Limb (tissue), 2 donors: ENCODE data around the gene ZNF365.
"Not testable (repeated sequence)": the region's sequence is repeated elsewhere in the genome, so short reads cannot be mapped to it uniquely, and the experiment has no call there.

Source experiments
- DNase-seq, 2 donors: peaks; one replicate each; pipeline ENCODE4 v3.0.0-alpha.2; 2016; ENCODE audit errors: extremely low spot score in 2 of 2

ZNF365 gene

DNA sequence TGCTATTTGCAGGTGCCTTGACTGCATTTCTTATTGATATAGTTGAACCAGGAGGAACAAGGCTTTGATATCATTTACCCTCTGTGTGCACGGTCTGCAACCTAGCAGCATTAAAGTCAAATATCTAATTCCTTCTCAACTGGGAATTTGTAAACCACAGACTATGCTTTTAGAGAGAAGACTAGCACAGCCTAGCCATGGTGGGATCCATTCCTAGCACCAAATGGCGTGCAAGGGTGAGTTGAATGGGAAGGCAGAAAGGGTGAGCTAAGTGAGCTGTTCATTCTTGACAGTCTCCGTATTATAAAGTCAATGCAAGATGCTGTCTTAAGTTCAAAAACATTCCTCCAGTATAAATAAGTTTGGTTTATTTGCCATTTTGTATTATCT lies 2.9 kb downstream of the ZNF365 start:
- no peak for DNase-seq

DNA sequence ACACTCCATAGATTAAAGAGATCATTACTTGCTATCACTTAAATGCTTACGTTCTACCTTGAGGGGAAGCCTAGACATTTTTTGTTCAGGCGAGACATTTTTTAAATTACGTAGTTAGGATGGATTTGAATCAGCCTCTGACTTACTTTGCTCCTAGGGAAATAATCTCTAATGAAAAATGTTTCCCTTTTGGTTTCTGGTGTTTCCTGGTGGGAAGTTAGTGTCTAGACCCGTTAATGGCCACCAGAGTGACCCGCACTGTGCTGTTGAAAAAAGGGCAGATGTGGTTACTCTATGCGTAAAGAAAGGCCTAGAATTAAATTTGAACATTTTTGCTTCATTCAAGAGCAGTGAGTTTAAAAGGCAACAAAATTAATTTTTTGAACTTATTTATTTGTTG lies 3.8 kb downstream of the ZNF365 start:
- no peak for DNase-seq

DNA sequence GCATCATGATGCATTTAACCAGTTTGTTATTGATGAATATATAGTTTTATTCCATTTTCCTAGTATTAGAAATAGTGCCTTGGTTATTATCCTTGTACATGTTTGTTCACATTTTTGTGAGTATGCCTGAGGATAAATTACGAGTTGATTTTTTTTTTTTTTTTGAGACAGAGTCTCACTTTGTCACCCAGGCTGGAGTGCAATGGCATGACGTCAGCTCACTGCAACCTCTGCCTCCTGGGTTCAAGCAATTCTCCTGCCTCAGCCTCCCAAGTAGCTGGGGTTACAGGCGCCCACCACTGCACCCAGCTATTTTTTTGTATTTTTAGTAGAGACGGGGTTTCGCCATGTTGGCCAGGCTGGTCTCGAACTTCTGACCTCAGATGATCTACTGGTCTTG lies 4.7 kb downstream of the ZNF365 start:
- not testable (repeated sequence) for DNase-seq

DNA sequence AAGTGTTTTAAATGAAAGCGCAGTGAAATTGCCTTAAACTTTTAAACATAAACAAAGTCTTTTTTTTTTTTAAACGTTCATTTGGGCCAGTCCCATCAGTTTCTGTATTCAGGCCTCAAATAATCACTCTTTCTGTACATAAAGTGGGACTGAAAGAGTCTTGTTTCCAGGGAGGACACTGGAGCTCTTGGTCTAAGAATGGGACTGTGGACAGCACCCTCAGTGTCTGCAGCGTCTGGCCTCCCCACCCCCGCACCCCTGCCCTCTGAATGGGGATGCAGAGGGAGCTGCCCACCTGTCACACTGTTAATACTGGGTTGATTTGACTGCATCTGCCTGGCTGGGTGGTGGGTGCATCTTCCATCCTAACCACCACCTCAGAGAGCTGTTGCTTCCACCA lies 5.2 kb downstream of the ZNF365 start:
- DNase-seq: no peak

DNA sequence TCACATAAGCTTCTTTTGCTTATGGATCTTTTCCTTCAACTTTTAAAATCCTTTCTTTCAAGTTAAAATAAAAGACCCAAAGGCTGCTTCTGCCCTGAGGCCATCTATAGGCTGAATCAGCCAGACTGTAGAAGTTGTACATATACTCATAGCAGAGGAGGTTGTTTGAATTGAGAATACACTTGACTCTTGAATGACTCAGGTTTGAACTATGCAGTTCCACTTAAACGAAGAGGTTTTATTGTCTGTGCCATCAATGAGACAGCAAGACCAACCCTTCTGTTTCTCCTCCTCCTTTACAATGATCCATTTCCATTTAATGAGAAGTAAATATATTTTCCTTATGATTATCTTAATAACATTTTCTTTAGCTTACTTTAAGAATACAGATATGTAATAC lies 5.8 kb downstream of the ZNF365 start:
- DNase-seq: no peak

DNA sequence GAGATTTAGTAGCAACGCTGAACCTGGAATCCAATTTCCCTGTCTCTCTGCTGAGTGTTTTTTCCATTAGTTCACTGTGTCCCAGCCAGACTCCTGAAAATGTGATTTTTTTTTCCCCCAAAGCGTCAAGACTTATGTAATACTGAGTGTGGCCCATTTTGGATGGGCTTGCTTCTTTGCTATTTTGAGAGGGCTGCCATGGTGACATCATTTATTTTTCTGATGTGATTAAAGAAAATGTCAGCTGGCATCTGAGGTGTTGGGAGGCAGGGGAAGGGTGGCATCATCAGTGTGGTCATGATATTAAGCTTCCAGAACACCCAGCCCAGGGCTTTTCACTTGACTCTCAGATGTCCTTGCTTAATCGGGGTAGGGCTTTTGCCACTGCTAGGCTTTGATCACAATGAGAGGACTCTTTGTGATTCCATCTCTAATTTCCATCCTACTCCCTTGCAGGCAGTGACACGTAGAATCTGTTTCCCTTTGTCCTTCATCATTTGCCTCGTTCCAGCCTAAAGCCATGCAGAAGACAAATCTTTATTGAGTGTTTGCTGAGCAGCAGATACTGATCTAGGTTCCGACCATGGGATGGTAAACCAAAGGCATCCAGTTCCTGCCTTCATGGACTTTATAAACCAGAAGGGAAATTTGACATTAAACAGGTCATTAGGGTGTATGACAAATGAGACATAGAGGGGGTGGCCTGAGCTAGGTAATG lies 7.4 kb downstream of the ZNF365 start:
- no peak for DNase-seq

DNA sequence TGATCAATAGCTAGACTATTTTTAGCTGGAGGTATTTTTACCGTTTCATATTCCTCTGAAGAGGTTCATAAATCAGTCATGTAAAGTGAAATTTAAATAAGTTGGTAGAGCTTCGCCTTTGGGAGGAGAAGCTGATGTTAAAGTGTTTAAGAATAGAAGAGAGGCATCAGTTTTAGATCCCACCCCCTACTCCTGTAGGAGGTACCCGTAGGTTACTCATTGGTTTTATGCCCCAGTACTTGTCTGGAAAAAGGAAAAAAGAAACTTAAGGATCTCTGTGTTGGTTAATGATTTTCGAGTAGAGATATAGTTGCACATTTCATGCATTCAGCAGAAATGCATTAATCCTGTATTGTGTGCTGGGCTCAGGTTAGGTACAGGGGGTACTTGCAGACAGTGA lies 8.7 kb downstream of the ZNF365 start:
- DNase-seq: no peak

DNA sequence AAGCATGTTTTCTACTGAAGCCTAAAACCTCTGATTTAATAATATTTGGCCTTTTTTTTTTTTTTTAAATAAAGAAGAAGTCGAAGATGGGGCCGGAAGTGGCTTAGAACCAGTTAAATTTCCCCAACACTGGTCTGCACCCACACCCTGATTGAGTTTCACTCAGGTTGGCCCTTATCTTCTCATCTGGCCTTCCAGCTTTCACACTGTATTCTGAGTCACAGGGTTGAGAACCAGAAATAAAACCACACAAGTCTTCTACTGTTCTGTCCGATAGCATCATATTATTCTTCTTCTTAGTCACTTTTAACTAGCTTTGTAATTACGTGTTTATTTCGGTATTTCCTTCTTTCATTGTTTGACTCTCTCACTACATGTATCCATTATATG lies 9.9 kb downstream of the ZNF365 start:
- no peak for DNase-seq

DNA sequence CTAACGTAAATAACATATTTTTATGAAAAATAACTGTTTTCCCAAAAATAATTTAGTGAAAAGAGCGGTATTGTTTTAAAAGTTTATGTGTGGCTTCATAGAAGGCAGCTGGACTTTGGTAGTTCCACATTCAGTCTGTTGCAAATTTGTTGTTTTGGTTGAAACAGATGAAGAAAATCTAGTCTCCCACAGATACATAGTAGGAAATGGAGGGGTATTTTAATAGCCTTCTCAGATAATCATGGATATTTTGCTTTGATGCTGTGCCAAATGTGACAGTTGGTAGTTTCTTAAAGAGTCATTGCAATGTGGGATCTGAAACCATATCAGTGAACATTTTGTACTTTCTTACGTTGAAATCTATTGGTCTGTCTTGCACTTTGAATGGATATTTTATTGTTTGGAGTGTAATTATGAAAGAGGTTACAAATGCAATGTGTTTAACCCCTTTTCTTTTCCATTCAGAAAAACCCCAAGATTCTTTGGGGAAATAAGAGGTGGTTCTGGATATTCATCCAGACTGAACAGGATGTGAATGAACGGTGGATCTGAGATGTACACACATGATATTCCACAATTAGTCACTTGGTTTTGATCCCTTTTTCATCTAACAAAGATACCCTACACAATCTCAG lies 10.4 kb downstream of the ZNF365 start:
- DNase-seq: no peak

DNA sequence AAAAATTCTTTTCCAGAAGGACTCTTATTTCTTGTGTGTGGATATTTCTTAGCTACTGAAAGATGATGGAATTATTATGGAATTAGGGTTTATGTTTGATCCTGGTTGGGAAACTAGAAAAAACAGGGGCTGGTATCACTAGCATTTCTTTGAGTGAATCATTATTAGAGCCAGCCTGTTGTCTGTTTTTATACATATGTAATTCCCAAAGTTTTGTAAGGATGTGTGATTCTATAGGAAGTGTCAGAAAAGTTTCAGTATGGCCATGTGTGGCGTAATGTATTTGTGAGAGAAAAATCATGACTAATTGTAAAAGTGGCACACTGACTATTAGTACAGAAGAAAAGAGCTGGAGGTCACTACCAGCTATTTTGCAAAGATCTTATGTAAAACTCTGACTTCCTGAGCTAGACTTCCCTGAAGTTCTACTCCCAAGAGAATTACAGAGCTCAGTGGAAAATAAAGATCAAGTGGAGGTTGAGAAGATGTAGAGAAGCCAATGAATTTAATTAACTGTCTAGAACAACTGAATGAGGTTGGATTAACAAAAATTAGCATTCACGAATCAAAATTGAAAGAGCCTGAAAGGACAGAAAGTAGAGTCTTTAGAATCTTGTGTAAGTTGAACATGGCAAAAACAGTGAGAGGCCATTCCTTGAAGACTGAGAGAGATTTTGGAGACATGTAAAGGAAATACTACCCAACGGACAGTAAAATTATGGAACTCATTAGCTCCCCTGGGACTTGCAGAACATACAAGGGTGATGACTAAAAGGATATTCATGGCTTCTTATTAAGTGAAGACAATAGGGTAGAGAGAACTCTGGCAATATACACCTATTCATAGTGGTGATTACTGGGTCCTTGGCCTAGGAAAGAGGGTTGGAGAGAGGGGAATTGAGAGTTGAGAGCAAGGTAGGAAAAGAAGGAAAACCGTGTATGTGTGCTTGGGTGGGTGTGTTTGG lies 12.5 kb downstream of the ZNF365 start:
- no peak for DNase-seq

DNA sequence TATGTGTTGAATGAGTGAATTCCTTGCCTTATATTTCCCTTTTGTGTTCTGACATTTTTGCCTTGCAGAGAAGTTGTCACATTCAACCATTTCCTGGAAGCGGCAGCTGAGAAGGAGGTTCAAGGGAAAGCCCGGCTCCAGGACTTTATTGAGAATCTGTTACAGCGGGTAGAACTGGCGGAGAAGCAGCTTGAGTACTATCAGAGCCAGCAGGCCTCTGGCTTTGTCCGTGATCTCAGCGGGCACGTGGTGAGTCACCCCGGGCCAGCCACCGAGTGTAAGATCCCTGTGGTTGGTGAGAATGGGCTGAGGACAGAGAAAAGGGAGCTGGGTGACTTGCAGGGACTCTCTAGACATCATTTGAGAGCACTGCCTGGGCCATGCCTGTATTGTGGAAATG lies 14.2 kb downstream of the ZNF365 start:
- no peak for DNase-seq

DNA sequence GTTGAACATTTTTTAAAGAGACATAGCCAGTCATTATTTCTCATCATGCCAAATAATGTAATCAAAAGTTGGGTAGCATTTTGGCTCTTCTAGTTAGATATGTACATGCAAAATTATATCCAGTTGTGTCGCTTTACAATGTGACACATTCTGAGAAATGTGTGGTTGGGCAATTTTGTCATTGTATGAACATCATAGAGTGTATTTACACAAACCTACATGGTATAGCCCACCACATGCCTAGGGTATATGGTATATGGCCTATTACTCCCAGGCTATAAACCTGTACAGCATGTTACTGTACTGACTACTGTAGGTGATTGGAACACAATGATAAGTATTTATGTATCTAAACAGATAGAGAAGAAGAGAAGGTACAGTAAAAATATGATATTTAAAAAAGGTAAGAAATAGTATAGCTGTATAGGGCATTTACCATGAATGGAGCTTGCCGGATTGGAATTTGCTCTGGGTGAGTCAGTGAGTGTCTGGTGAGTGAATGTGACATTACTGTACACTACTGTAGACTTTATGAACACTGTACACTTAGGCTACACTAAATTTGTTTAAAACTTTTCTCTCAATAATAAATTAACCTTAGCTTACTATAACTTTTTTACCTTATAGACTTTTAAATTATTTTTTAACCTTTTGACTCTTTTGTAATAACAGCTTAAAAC lies 16.5 kb downstream of the ZNF365 start:
- no peak for DNase-seq

DNA sequence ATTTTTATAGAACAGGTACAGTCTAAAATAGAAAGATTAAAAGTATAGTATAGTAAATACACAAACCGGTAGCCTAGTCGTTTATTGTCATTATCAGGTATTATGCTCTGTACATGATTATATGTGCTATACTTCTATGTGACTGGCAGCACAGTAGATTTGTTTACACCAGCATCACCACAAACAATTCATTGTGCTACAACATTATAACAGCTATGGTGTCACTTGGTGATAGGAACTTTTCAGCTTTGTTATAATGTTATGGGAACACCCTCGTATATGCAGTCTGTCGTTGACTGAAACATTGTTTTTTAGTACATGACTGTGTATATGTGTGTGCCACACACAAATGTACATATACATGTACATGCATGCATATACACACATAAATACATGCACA lies 19.1 kb downstream of the ZNF365 start:
- no peak for DNase-seq

DNA sequence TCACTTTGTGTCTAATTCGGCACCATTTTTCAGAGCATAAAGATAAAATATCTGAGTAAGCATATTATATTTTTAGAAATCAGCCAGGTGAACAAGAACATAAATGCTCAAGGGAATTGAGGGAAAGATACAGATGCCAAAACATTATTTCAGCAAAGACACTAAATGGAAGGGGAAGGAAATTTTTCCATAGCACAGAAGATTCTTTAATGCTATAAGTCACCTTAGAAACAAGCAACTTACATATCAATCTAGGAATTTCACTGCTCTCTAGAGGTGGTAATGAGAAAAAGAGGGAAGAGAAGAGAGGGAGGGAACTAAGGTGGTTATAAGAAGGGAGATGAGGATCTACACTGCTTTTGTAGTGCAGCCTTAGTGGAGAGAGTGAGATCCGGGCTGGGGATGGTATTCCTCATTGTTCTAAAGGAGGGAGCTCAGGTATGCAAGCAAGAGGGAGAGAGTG lies 20.4 kb downstream of the ZNF365 start:
- DNase-seq: no peak

DNA sequence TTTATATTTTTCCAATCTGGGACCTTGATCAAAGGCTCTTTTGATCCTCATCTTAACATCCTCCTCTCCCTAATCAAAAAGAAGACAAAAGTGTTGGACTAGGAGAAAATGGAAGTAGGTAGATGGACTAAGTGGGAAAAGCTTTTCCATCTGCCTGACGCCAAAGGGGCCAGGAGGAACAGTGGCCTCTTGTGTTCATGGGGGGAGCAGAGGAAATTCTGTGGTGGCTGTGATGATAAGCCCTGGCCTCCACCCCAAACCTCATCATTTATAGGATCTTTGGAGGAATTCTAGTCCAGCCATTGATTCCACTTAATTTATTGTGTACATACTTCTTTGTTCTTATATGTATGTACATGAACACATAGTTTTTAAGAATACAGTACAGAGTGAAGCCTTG lies 21.7 kb downstream of the ZNF365 start:
- no peak for DNase-seq

DNA sequence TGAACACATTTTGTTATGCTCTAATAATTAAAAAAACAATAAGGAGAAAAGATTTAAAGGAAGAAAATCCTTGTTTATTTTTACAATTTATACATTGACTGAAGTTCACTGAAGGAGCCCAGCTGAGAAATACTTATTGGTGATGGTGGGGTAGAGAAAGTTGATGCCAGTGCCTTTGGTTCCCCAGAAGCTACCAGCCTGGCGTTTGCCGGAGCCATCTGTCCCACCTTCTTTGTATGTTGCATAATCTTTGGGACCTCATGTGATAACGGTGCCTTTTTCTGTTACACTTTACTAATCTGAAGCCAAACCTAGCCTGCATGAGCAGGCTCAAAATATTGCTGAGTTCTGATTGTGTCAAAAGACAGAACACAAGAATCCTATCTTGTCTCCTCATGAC lies 22.7 kb downstream of the ZNF365 start:
- no peak for DNase-seq

DNA sequence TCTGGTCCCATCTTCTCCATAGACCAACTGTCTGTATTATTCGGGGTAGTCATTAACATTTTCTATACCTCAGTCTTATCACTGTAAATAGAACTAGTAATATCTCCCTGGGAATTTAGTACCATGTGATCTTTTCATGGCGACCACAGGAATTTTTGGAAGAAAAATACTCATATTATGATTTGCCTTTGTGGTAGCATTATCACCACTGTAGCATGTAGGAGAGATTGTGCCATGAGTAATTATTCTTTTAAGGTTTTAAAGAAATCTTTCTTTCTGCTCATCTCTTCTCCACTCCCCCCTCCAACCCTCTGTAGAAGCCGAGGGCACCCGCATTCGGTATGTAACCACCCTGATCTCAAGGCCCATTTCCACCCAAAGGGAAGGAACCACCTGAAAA lies 25.0 kb downstream of the ZNF365 start:
- DNase-seq: no peak

DNA sequence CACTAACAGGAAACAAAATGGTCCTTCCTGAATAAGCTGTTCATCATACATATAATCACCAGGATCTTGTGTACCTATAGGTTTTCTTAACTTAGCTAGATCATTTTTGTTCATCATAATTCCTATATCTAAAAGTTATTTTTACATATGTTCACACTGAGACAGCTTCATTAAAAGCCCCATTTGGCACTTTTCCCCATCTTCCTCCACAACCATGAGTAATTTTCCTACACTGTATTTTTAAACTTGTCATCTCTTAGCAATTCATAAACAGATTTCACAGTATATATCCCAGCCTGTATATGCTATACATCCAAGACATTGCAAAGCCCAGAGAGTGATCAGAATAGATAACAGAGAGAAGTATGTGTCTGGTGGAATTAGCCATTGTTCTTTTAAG lies 28.3 kb downstream of the ZNF365 start:
- DNase-seq: no peak

DNA sequence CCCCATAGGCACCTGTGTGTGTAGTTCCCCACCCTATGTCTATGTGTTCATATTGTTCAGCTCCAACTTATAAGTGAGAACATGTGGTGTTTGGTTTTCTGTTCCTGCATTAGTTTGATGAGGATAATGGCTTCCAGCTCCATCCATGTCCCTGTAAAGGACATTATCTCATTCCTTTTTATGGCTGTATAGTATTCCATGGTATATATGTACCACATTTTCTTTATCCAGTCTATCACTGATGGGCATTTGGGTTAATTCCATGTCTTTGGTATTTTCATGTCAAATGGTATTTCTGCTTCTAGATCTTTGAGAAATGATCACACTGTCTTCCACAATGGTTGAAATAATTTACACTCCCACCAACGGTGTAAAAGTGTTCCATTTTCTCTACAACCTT lies 36.4 kb downstream of the ZNF365 start:
- not testable (repeated sequence) for DNase-seq

DNA sequence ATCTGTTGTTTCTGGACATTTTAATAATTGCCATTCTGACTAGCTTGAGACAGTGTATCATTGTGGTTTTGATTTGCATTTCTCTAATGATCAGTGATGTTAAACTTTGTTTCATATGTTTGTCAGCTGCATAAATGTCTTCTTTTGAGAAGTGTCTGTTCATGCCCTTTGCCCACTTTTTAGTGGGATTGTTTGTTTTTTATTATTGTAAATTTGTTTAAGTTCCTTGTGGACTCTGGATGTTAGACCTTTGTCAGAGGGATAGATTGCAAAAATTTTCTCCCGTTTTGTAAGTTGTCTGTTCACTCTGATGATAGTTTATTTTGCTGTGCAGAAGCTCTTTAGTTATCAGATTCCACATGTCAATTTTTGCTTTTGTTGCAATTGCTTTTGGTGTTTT lies 36.8 kb downstream of the ZNF365 start:
- DNase-seq: not testable (repeated sequence)

DNA sequence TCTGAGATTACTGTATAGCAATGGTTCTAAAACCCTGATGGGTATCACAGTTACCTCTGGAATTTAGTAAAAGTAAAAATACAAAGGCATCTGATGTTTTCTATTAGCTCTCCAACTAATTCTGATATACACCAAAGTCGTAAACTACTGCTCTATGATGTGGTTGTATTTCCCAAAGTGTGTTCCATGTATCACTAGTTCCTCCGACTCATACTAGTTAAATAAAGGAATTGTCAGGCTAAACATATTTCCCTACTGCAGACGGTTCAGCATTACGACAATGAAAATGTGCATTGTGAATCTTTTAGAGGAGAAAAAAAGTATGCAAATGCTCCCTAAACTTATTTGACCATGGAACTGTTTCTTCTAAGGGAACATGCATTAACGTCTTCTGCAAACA lies 38.9 kb downstream of the ZNF365 start:
- no peak for DNase-seq

DNA sequence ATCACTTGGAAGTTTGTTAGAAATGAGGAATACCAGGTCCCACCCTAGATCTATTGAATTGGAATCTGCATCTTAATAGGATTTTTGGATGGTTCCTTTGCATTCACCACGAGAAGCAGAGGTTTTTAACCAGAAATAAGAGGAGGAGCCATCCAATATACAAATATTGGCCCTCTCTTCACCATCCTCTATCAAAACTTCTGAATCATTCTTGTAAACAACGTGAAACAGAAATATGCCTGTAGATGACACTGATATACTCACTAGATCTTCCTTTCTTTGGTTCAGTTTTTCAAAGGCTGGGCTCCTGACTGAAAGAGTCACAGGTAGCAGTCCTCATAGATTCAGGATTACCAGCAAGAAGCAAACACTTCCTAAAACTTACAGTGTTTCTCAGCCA lies 39.5 kb downstream of the ZNF365 start:
- no peak for DNase-seq
